HepG2 (cell line): ENCODE measurements around the gene POLR2F. TPM values are rescaled to one million over a fixed set of nuclear protein-coding genes. Genes with fewer than 3 reads are reported as not detected.

ENCODE experiments used
- ATAC-seq: fragments of 200-7000 bp; cut with Tn5 transposase; 3 replicates; pipeline ENCODE4 v1.9.1; 2020; ENCODE audit warnings: mild to moderate bottlenecking, moderate library complexity
- BruUV-seq: library from RNA; stranded (reverse); fragments of 400-500 nt; replicated peaks from 2 replicates; lab custom pipeline; 2021; lab: Mats Ljungman, UMichigan
- CTCF ChIA-PET: fragments of 300-600 bp; formaldehyde crosslinking; extraction: SDS; loops from one replicate; lab custom pipeline; 2021; ENCODE audit warnings: low total read pairs, inconsistent platforms, low intra/inter-chr PET ratio; lab: Yijun Ruan, JAX
- POLR2A ChIA-PET: fragments of 350-600 bp; sonication (Branson Sonifier 250); formaldehyde crosslinking; loops from one replicate; lab custom pipeline; 2020; ENCODE audit warnings: antibody characterized with exemption, inconsistent platforms; lab: Yijun Ruan, JAX
- DNase-seq: peaks from one replicate; pipeline ENCODE4 v3.0.0-alpha.2; 2015; ENCODE audit warnings: low spot score
- FAIRE-seq: peaks from 3 replicates; lab custom pipeline; 2011; peaks lifted over from hg19 to GRCh38; lab: Jason Lieb, UNC
- H2AFZ ChIP-seq: one replicate; pipeline ENCODE4 v1.6.1; 2011; ENCODE audit warnings: low read length, inconsistent platforms
- H3K27ac ChIP-seq: fragments of 300-600 bp; 3 replicates; pipeline ENCODE4 v1.8.0; 2011; ENCODE audit warnings: mixed run types, mild to moderate bottlenecking, mixed read lengths, low read length, inconsistent platforms; ENCODE audit not compliant: insufficient read depth; ENCODE audit errors: extremely low read length
- H3K27me3 ChIP-seq, 2 experiments: fragments of 200-600 bp in 1 of 2; 2 replicates in 1 of 2; 3 replicates in 1 of 2; pipeline versions ENCODE4 v1.6.0 to v1.8.0; 2011; ENCODE audit warnings: low read length in 2 of 2, mild to moderate bottlenecking in 2 of 2, moderate library complexity in 2 of 2, inconsistent platforms in 1 of 2; ENCODE audit not compliant: insufficient read depth in 2 of 2, control insufficient read depth in 1 of 2
- H3K36me3 ChIP-seq, 2 experiments: fragments of 200-600 bp in 1 of 2; replicated peaks in 1 of 2; 2 replicates in 1 of 2; 3 replicates in 1 of 2; pipeline versions ENCODE4 v1.5.1 to v1.8.0; 2011; ENCODE audit warnings: low read length in 2 of 2, inconsistent platforms in 1 of 2; ENCODE audit not compliant: insufficient read depth in 2 of 2, control insufficient read depth in 1 of 2
- H3K4me1 ChIP-seq: 2 replicates; pipeline ENCODE4 v1.5.1; 2012; ENCODE audit warnings: low read length, inconsistent platforms; ENCODE audit not compliant: insufficient read depth
- H3K4me2 ChIP-seq: 2 replicates; pipeline ENCODE4 v1.6.0; 2011; ENCODE audit warnings: low read depth, low read length, inconsistent platforms
- H3K4me3 ChIP-seq, 3 experiments: fragments of 200-600 bp in 1 of 3; sonication (generic), shearing (Covaris generic) in 1 of 3; replicated peaks in 1 of 3; 2 replicates each; pipeline ENCODE4 v1.5.1; 2011 to 2016; ENCODE audit warnings: low read length in 3 of 3, inconsistent platforms in 2 of 3, low read depth in 2 of 3, mild to moderate bottlenecking in 2 of 3, control low read depth in 1 of 3, mixed read lengths in 1 of 3; ENCODE audit not compliant: insufficient read depth in 1 of 3
- H3K79me2 ChIP-seq: one replicate; pipeline ENCODE4 v1.6.1; 2011; ENCODE audit warnings: low read length, inconsistent platforms; ENCODE audit not compliant: insufficient read depth
- H3K9ac ChIP-seq: 2 replicates; pipeline ENCODE4 v1.6.0; 2011; ENCODE audit warnings: mild to moderate bottlenecking, low read depth, low read length, inconsistent platforms; ENCODE audit not compliant: insufficient read depth
- H3K9me3 ChIP-seq: 2 replicates; pipeline ENCODE4 v1.5.1; 2012; ENCODE audit warnings: mild to moderate bottlenecking, low read length
- H4K20me1 ChIP-seq: 2 replicates; pipeline ENCODE4 v1.6.0; 2011; ENCODE audit warnings: inconsistent platforms, mild to moderate bottlenecking, low read length, moderate library complexity; ENCODE audit not compliant: insufficient read depth
- ELF3 ChIP-seq: IDR thresholded peaks from 2 replicates; pipeline ENCODE4 v1.6.1; 2016; ENCODE audit warnings: missing genetic modification reagents, missing compliant biosample characterization
- FOXP4 ChIP-seq: sonication (generic); formaldehyde crosslinking; IDR thresholded peaks from 2 replicates; pipeline ENCODE4 v1.4.0; 2020; ENCODE audit warnings: missing genetic modification reagents
- HES4 ChIP-seq: sonication (generic); formaldehyde crosslinking; IDR thresholded peaks from 2 replicates; pipeline ENCODE4 v1.9.0; 2021; ENCODE audit warnings: mild to moderate bottlenecking, missing genetic modification reagents, borderline replicate concordance
- HOXA9 ChIP-seq: sonication (generic); formaldehyde crosslinking; IDR thresholded peaks from 2 replicates; pipeline ENCODE4 v1.8.1; 2022; ENCODE audit warnings: missing genetic modification reagents, mild to moderate bottlenecking, moderate library complexity, borderline replicate concordance
- KDM2A ChIP-seq: sonication (generic); formaldehyde crosslinking; IDR thresholded peaks from 2 replicates; pipeline ENCODE4 v1.4.0; 2020; ENCODE audit warnings: low read depth, missing genetic modification reagents, borderline replicate concordance
- MEF2D ChIP-seq: sonication (generic); formaldehyde crosslinking; IDR thresholded peaks from 2 replicates; pipeline ENCODE4 v1.5.1; 2020; ENCODE audit warnings: mild to moderate bottlenecking, missing genetic modification reagents
- PHF8 ChIP-seq: sonication (generic); formaldehyde crosslinking; IDR thresholded peaks from 2 replicates; pipeline ENCODE4 v1.5.0; 2020; ENCODE audit warnings: missing genetic modification reagents
- RAD21 ChIP-seq: fragments of 450-650 bp; formaldehyde crosslinking; IDR thresholded peaks from 2 replicates; pipeline ENCODE4 v1.5.0; 2020; ENCODE audit warnings: mild to moderate bottlenecking
- RFX5 ChIP-seq: IDR thresholded peaks from 2 replicates; pipeline ENCODE4 v1.6.1; 2011; ENCODE audit warnings: low read depth, low read length, improper control_type of control experiment
- RFXAP ChIP-seq: sonication (generic); formaldehyde crosslinking; IDR thresholded peaks from 2 replicates; pipeline ENCODE4 v1.4.0; 2020; ENCODE audit warnings: missing genetic modification reagents, borderline replicate concordance
- SALL1 ChIP-seq: sonication (generic); formaldehyde crosslinking; IDR thresholded peaks from 2 replicates; pipeline ENCODE4 v1.8.0; 2022; ENCODE audit warnings: mild to moderate bottlenecking, missing genetic modification reagents
- SRSF1 ChIP-seq: fragments of 200-400 bp; formaldehyde crosslinking; optimal IDR thresholded peaks from 2 replicates; pipeline ENCODE3; 2017; ENCODE audit warnings: mild to moderate bottlenecking, low read depth, low read length, moderate library complexity
- ZNF598 ChIP-seq: sonication (generic); formaldehyde crosslinking; IDR thresholded peaks from 2 replicates; pipeline ENCODE4 v1.5.1; 2020; ENCODE audit warnings: mild to moderate bottlenecking, missing genetic modification reagents, borderline replicate concordance
- ZNF878 ChIP-seq: sonication (generic); formaldehyde crosslinking; IDR thresholded peaks from 2 replicates; pipeline ENCODE4 v1.8.1; 2023; ENCODE audit warnings: mild to moderate bottlenecking, missing genetic modification reagents, moderate library complexity
- ZSCAN22 ChIP-seq: sonication (generic); formaldehyde crosslinking; IDR thresholded peaks from 2 replicates; pipeline ENCODE4 v1.4.0; 2020; ENCODE audit warnings: mild to moderate bottlenecking, missing genetic modification reagents
- WGBS: methylation state at CpG from one replicate; pipeline ENCODE4 v1.1.6; 2017; ENCODE audit warnings: low lambda C conversion rate; 5-methylcytosine and 5-hydroxymethylcytosine counted together
- in situ Hi-C: cut with HindIII; loops from 2 replicates; pipeline ENCODE4 v1.10.0; 2017; ENCODE audit warnings: low pct_unique_long_range_greater_than_20kb; ENCODE audit not compliant: extremely low pct_ligation_motif_present
- intact Hi-C: fragments of 100-400 bp; cut with micrococcal nuclease; formaldehyde crosslinking; loops from one replicate; pipeline ENCODE4 v1.10.0; 2022; ENCODE audit not compliant: unreplicated experiment
- polyA plus RNA-seq, 8 experiments: library from polyadenylated mRNA; depleted of rRNA in 3 of 8; stranded (reverse) in 7 of 8; unstranded in 1 of 8; fragments of >200 nt; fragmentation: Illumina TruSeq in 4 of 8; extraction: Trizol in 4 of 8; gene quantifications; 2 replicates each; pipeline versions ENCODE4 v1.2.1 to v1.2.3, GENCODE V29; 2011 to 2016; ENCODE audit warnings: low read depth in 4 of 8, missing spikeins in 1 of 8, mixed read lengths in 1 of 8; ENCODE audit not compliant: insufficient read depth in 1 of 8
- total RNA-seq, 5 experiments: library from RNA; depleted of rRNA; stranded (reverse); fragments of >200 nt; fragmentation: Illumina TruSeq; extraction: Trizol; gene quantifications; 2 replicates each; pipeline ENCODE4 v1.2.3, GENCODE V29; 2016; ENCODE audit warnings: low read depth in 1 of 5
- TF ChIP-seq, protein P1 (sequence below): sonication (generic); formaldehyde crosslinking; IDR thresholded peaks from 2 replicates; pipeline ENCODE4 v1.9.0; 2021; ENCODE audit warnings: missing genetic modification reagents, mild to moderate bottlenecking, borderline replicate concordance
- TF ChIP-seq, protein P2 (sequence below): sonication (generic); formaldehyde crosslinking; IDR thresholded peaks from 2 replicates; pipeline ENCODE4 v1.4.0; 2020; ENCODE audit warnings: missing genetic modification reagents

Gene POLR2F
- total and polyA plus RNA-seq, 2 of the 13 experiments (the other 11 are each of a cell fraction or from before 2014, with no cell fraction given): 135 to 158 TPM

DNA sequence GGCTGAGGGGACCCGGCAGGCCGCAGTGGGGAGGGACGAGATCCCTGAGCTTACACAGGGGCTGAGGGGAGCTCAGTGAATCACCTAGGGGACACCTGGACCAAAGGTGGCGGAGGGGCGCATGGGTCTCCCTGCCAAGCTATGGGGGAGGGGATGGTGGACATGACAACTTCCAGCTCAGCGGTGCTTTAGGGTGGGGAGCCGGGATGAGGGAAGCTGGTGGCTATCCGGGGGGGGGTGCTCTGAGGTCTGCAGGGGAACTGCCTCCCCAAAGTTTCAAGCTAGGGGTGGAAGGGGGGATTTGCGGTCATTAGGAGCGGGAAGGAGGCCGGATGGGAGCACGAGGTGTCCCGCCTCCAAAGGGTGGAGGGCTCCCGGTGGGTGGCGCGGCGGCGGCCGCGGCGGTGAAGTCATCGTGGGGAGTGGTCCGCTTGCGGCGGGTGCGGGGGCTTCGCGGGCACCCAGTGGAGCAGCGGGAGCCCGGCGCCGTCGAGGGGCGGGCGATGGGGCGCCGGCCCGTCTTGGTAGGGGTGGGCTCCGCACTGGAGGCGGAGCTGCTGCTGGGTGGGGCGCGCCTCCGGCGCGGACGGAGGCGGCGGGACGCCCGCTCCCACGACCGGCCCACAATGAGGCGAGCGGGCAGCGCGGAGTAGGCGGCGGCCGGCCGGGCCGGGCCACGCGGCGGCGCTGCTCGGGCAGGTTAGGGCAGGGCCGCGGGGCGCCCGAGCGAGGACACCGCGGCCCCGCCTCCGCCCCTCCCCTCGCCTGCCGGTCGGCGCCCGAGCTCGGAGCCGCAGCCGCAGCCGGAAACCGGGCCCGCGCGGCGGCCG is 47.8 kb upstream of the POLR2F start, which contains the start of gene MICALL1:
Gene MICALL1, plus strand, starts transcription at position 764 of the 830 bp plus-strand sequence. CDS start 126 bp downstream, outside the sequence.
- ATAC-seq (peak; percentile 90), FAIRE-seq (no peak), DNase-seq (no peak)
- peak within 1 kb of the TSS; percentile 95 for H3K4me2 ChIP-seq
- in situ Hi-C loops: no loop called here
- ChIA-PET POLR2A (interaction anchor here (0.8 to 6.0 kb wide), 9 partner anchors 9 to 102 kb away, joined by 3 to 69 read pairs (median 6); partner anchors contain the start of genes ANKRD54 and GCAT), CTCF (interaction anchor here (1.0 to 1.6 kb wide), 2 partner anchors 18 to 28 kb away, joined by 3 to 4 read pairs; no protein-coding TSS in a partner anchor)
- no TSS peak for BruUV-seq
- H3K27me3 ChIP-seq: no peaks in the 10 kb centered on the region
- peaks cover 8% of the 10 kb centered on the region for H3K79me2 ChIP-seq
- H3K27ac ChIP-seq: peak within 1 kb of the TSS; percentile 26
- WGBS: 60% methylated on average over 23 of the region's 90 CpGs
- intact Hi-C loops: loop anchor here (1.0 kb wide), 1 partner anchor 25 kb away; no protein-coding TSS in a partner anchor
- H3K4me1 ChIP-seq: peaks cover 28% of the 10 kb centered on the region
- H3K4me3 ChIP-seq: peak within 1 kb of the TSS; percentile 75 to 87 (median 77)
- no peaks in the 10 kb centered on the region for H3K9me3 ChIP-seq
- H2AFZ ChIP-seq: no peak within 1 kb of the TSS
- no peaks in the 10 kb centered on the region; a peak in 1 of 5 replicates for H3K36me3 ChIP-seq
- no peaks in the 10 kb centered on the region for H4K20me1 ChIP-seq
- H3K9ac ChIP-seq: peak within 1 kb of the TSS; percentile 78
- no peak for TF ChIP-seq RFX5
- TF ChIP-seq, protein P1, sequence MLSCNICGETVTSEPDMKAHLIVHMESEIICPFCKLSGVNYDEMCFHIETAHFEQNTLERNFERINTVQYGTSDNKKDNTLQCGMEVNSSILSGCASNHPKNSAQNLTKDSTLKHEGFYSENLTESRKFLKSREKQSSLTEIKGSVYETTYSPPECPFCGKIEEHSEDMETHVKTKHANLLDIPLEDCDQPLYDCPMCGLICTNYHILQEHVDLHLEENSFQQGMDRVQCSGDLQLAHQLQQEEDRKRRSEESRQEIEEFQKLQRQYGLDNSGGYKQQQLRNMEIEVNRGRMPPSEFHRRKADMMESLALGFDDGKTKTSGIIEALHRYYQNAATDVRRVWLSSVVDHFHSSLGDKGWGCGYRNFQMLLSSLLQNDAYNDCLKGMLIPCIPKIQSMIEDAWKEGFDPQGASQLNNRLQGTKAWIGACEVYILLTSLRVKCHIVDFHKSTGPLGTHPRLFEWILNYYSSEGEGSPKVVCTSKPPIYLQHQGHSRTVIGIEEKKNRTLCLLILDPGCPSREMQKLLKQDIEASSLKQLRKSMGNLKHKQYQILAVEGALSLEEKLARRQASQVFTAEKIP: no peak
- TF ChIP-seq, protein P2, sequence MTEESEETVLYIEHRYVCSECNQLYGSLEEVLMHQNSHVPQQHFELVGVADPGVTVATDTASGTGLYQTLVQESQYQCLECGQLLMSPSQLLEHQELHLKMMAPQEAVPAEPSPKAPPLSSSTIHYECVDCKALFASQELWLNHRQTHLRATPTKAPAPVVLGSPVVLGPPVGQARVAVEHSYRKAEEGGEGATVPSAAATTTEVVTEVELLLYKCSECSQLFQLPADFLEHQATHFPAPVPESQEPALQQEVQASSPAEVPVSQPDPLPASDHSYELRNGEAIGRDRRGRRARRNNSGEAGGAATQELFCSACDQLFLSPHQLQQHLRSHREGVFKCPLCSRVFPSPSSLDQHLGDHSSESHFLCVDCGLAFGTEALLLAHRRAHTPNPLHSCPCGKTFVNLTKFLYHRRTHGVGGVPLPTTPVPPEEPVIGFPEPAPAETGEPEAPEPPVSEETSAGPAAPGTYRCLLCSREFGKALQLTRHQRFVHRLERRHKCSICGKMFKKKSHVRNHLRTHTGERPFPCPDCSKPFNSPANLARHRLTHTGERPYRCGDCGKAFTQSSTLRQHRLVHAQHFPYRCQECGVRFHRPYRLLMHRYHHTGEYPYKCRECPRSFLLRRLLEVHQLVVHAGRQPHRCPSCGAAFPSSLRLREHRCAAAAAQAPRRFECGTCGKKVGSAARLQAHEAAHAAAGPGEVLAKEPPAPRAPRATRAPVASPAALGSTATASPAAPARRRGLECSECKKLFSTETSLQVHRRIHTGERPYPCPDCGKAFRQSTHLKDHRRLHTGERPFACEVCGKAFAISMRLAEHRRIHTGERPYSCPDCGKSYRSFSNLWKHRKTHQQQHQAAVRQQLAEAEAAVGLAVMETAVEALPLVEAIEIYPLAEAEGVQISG (CRISPR knock-in tag): peak; percentile 62
- no peak for TF ChIP-seq ZNF878
- TF ChIP-seq ZSCAN22 (CRISPR knock-in tag): no peak
- 0 out of 2 replicates have a peak, but pooled peaks have one; percentile 17 for TF ChIP-seq ELF3 (CRISPR knock-in tag)
- TF ChIP-seq PHF8 (CRISPR knock-in tag): peak; percentile 8; the same call in 1 of the 2 replicates
- 0 out of 2 replicates have a peak, but pooled peaks have one; percentile 12 for TF ChIP-seq MEF2D (CRISPR knock-in tag)
- TF ChIP-seq HES4 (CRISPR knock-in tag): no peak
- peak; percentile 81 for TF ChIP-seq RAD21 (CRISPR knock-in tag)
- TF ChIP-seq ZNF598 (CRISPR knock-in tag): 0 out of 2 replicates have a peak, but pooled peaks have one; percentile 49
- TF ChIP-seq HOXA9 (CRISPR knock-in tag): no peak
- no peak for TF ChIP-seq KDM2A (CRISPR knock-in tag)
- TF ChIP-seq SRSF1: peak; percentile 56
- TF ChIP-seq RFXAP (CRISPR knock-in tag): 0 out of 2 replicates have a peak, but pooled peaks have one; percentile 29
- TF ChIP-seq SALL1: no peak; the same call in 1 of the 2 replicates
- TF ChIP-seq FOXP4: no peak
